ENCODE data around the gene ZAR1.

The ZAR1 gene

GRCh38 chr4:48478273-48478672 is 11.8 kb upstream of the ZAR1 start:
- Histone ChIP-seq H3K79me1 (ENCODE audit: low read depth, low read length) (no peaks in the 10 kb centered on the region), H2BK12ac (ENCODE audit: low read length) (no peak overlapping the region), H3K4me1 (ENCODE audit: control insufficient read depth in 2 of 2, insufficient read depth in 1 of 2, low read depth in 1 of 2, low read length in 2 of 2) (no peaks in the 10 kb centered on the region), H3K27ac (replicated peaks; ENCODE audit: low read length) (no peak overlapping the region), H2BK15ac (ENCODE audit: low read length) (no peak overlapping the region), H3K18ac (ENCODE audit: low read length) (no peak overlapping the region), H2BK120ac (ENCODE audit: low read depth, low read length) (no peak overlapping the region), H3K4me2 (ENCODE audit: insufficient read depth, low read length, poor library complexity, severe bottlenecking) (no peak overlapping the region), H3K23ac (ENCODE audit: low read depth, low read length, poor library complexity) (no peak overlapping the region), H3K9ac (ENCODE audit: low read depth, low read length, poor library complexity) (no peak overlapping the region), H2BK5ac (ENCODE audit: low read length) (no peak overlapping the region), H3K27me3 (ENCODE audit: control insufficient read depth in 3 of 3, insufficient read depth in 3 of 3, low read depth in 1 of 3, low read length in 3 of 3) (peaks cover 0 to 10% (median 1%) of the 10 kb centered on the region in 3 experiments), H3K9me3 (replicated peaks in 1 of 2; ENCODE audit: control insufficient read depth in 2 of 2, insufficient read depth in 1 of 2, low read depth in 1 of 2, low read length in 2 of 2) (no peaks in the 10 kb centered on the region), H4K91ac (ENCODE audit: low read depth, low read length, poor library complexity) (no peak overlapping the region), H3K14ac (ENCODE audit: low read length) (no peak overlapping the region), H4K8ac (ENCODE audit: low read depth, low read length) (no peak overlapping the region), H3K4me3 (ENCODE audit: low read length in 2 of 2) (no peak overlapping the region), H3K4ac (ENCODE audit: low read length) (no peak overlapping the region), H2AFZ (ENCODE audit: low read length) (no peak overlapping the region), H2AK5ac (ENCODE audit: low read depth, low read length) (no peak overlapping the region), H3K36me3 (replicated peaks in 1 of 2; ENCODE audit: control insufficient read depth in 2 of 2, insufficient read depth in 2 of 2, low read length in 2 of 2) (no peaks in the 10 kb centered on the region)
- WGBS, 2 donors (ENCODE audit: extremely low coverage in 2 of 2, insufficient read length in 2 of 2, insufficient replicate concordance in 1 of 2) = no CpG with 5 or more reads among the region's 2 CpGs
- DNase-seq (ENCODE audit: low spot score) = no peak

DNA sequence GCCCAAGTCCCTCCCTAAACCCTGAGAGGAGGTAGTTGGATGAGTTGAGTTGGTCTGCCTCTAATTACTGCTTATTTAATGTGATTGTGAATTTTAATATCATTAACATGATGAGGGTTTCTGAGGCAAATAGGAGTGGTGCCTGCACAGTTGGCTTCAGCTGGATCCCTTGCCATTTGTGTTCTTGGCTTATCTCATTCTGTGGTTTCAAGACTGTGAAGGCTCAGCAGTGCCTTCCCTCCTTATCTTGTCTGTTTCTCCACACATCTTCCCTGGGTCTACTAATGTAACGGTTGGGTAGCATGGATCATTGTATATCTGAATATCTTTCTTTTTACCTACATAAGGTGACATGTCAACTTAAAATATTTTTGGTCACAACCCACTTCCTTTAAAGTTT is 8.5 kb upstream of the ZAR1 start:
- H2BK5ac ChIP-seq (ENCODE audit: low read length) = no peak overlapping the region
- no peak overlapping the region for H2BK12ac ChIP-seq (ENCODE audit: low read length)
- no peak overlapping the region for H3K18ac ChIP-seq (ENCODE audit: low read length)
- no CpG with 5 or more reads among the region's 1 CpG for WGBS, 2 donors (ENCODE audit: extremely low coverage in 2 of 2, insufficient read length in 2 of 2, insufficient replicate concordance in 1 of 2)
- no peaks in the 10 kb centered on the region for H3K36me3 ChIP-seq (replicated peaks in 1 of 2; ENCODE audit: control insufficient read depth in 2 of 2, insufficient read depth in 2 of 2, low read length in 2 of 2)
- peaks cover 3% of the 10 kb centered on the region for H3K79me1 ChIP-seq (ENCODE audit: low read depth, low read length)
- H3K4ac ChIP-seq (ENCODE audit: low read length) = no peak overlapping the region
- no peak overlapping the region for H2BK15ac ChIP-seq (ENCODE audit: low read length)
- no peak overlapping the region for H4K91ac ChIP-seq (ENCODE audit: low read depth, low read length, poor library complexity)
- DNase-seq (ENCODE audit: low spot score) = no peak
- no peak overlapping the region for H3K23ac ChIP-seq (ENCODE audit: low read depth, low read length, poor library complexity)
- H3K27me3 ChIP-seq (ENCODE audit: control insufficient read depth in 3 of 3, insufficient read depth in 3 of 3, low read depth in 1 of 3, low read length in 3 of 3) = peaks cover 3 to 28% (median 17%) of the 10 kb centered on the region in 3 experiments
- no peak overlapping the region for H2AFZ ChIP-seq (ENCODE audit: low read length)
- no peak overlapping the region for H2BK120ac ChIP-seq (ENCODE audit: low read depth, low read length)
- H2AK5ac ChIP-seq (ENCODE audit: low read depth, low read length) = no peak overlapping the region
- no peak overlapping the region for H3K27ac ChIP-seq (replicated peaks; ENCODE audit: low read length)
- H4K8ac ChIP-seq (ENCODE audit: low read depth, low read length) = no peak overlapping the region
- H3K14ac ChIP-seq (ENCODE audit: low read length) = no peak overlapping the region
- no peak overlapping the region for H3K4me2 ChIP-seq (ENCODE audit: insufficient read depth, low read length, poor library complexity, severe bottlenecking)
- H3K9me3 ChIP-seq (replicated peaks in 1 of 2; ENCODE audit: control insufficient read depth in 2 of 2, insufficient read depth in 1 of 2, low read depth in 1 of 2, low read length in 2 of 2) = peaks cover 3 to 8% of the 10 kb centered on the region in 2 donors
- H3K4me1 ChIP-seq (ENCODE audit: control insufficient read depth in 2 of 2, insufficient read depth in 1 of 2, low read depth in 1 of 2, low read length in 2 of 2) = peaks cover 0 to 2% of the 10 kb centered on the region in 2 donors
- H3K4me3 ChIP-seq (ENCODE audit: low read length in 2 of 2) = no peak overlapping the region
- H3K9ac ChIP-seq (ENCODE audit: low read depth, low read length, poor library complexity) = no peak overlapping the region

DNA sequence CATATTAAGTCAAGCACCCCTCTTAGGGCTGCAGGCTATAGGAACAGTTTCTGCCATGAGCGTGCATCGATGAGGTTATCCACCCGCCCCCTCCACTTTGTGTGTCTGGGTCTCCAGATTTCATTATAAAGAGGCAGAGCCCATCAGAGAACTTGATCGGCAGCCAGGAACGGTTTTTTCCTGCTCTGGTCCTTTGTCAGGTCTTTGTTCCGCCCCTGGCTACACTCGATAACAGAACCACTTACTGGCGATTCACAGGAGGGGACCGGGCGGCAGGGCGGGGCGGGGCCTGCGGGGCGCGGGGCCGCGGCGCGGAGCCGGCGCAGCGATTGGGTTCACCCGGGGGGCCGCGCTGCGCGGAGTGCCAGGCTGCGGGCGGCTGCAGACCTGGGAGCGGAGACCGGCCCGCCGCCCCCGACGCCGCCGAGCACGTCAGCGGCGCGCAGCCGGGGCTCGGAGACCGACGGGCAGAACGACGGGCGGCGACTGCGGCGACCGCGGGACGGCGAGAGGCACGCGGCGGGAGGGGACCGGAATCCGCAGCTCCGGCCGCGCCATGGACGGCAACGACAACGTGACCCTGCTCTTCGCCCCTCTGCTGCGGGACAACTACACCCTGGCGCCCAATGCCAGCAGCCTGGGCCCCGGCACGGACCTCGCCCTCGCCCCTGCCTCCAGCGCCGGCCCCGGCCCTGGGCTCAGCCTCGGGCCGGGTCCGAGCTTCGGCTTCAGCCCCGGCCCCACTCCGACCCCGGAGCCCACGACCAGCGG is 6.9 kb upstream of the ZAR1 start, which contains the start of gene SLC10A4:
TSS of gene SLC10A4 (plus strand) at position 338 of the 771 bp plus-strand sequence. CDS start at position 557, 219 bp downstream.
- Histone ChIP-seq H3K18ac (ENCODE audit: low read length) (peak within 1 kb of the TSS; percentile 96), H3K4ac (ENCODE audit: low read length) (no peak within 1 kb of the TSS), H2BK5ac (ENCODE audit: low read length) (no peak within 1 kb of the TSS), H2BK15ac (ENCODE audit: low read length) (peak within 1 kb of the TSS; percentile 20), H4K8ac (ENCODE audit: low read depth, low read length) (peak within 1 kb of the TSS; percentile 97), H3K27me3 (ENCODE audit: control insufficient read depth in 3 of 3, insufficient read depth in 3 of 3, low read depth in 1 of 3, low read length in 3 of 3) (peaks cover 3 to 30% (median 17%) of the 10 kb centered on the region in 3 experiments), H3K4me3 (ENCODE audit: low read length in 2 of 2) (peak within 1 kb of the TSS; percentile 31 to 84), H2BK12ac (ENCODE audit: low read length) (peak within 1 kb of the TSS; percentile 52), H3K14ac (ENCODE audit: low read length) (peak within 1 kb of the TSS; percentile 97), H3K27ac (replicated peaks; ENCODE audit: low read length) (no peak within 1 kb of the TSS), H2AK5ac (ENCODE audit: low read depth, low read length) (peak within 1 kb of the TSS; percentile 78), H3K23ac (ENCODE audit: low read depth, low read length, poor library complexity) (peak within 1 kb of the TSS; percentile 95), H4K91ac (ENCODE audit: low read depth, low read length, poor library complexity) (no peak within 1 kb of the TSS), H3K4me1 (ENCODE audit: control insufficient read depth in 2 of 2, insufficient read depth in 1 of 2, low read depth in 1 of 2, low read length in 2 of 2) (peaks cover 0 to 2% of the 10 kb centered on the region in 2 donors), H3K79me1 (ENCODE audit: low read depth, low read length) (peaks cover 3% of the 10 kb centered on the region), H3K4me2 (ENCODE audit: insufficient read depth, low read length, poor library complexity, severe bottlenecking) (peak within 1 kb of the TSS; percentile 77), H2AFZ (ENCODE audit: low read length) (peak within 1 kb of the TSS; percentile 86), H2BK120ac (ENCODE audit: low read depth, low read length) (peak within 1 kb of the TSS; percentile 67), H3K36me3 (replicated peaks in 1 of 2; ENCODE audit: control insufficient read depth in 2 of 2, insufficient read depth in 2 of 2, low read length in 2 of 2) (no peaks in the 10 kb centered on the region), H3K9me3 (replicated peaks in 1 of 2; ENCODE audit: control insufficient read depth in 2 of 2, insufficient read depth in 1 of 2, low read depth in 1 of 2, low read length in 2 of 2) (peaks cover 3 to 8% of the 10 kb centered on the region in 2 donors), H3K9ac (ENCODE audit: low read depth, low read length, poor library complexity) (peak within 1 kb of the TSS; percentile 70)
- DNase-seq (ENCODE audit: low spot score) = peak; percentile 40
- no CpG with 5 or more reads among the region's 85 CpGs for WGBS, 2 donors (ENCODE audit: extremely low coverage in 2 of 2, insufficient read length in 2 of 2, insufficient replicate concordance in 1 of 2)

DNA sequence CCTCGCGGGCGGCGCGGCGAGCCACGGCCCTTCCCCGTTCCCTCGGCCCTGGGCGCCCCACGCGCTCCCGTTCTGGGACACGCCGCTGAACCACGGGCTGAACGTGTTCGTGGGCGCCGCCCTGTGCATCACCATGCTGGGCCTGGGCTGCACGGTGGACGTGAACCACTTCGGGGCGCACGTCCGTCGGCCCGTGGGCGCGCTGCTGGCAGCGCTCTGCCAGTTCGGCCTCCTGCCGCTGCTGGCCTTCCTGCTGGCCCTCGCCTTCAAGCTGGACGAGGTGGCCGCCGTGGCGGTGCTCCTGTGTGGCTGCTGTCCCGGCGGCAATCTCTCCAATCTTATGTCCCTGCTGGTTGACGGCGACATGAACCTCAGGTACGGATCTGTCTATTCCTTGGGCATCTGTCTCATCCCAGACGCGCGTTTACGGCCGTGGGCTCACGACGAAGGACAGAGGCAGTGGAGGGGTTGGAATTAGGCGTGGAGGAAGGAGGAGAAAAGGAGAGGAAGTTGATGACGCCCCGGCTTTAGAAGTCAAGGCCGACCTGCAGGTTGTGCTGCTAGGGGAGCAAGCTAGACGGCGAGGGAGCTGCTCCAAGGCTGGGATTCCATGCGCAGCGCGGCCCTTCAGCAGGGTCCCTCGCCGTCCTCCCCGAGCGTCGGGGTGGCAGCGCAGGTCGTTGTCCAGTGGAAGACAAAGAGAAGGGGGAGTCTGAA is 6.1 kb upstream of the ZAR1 start:
- Histone ChIP-seq H4K8ac (ENCODE audit: low read depth, low read length) (peak overlapping the region; percentile 97), H3K4me2 (ENCODE audit: insufficient read depth, low read length, poor library complexity, severe bottlenecking) (peak overlapping the region; percentile 77), H3K14ac (ENCODE audit: low read length) (peak overlapping the region; percentile 47), H4K91ac (ENCODE audit: low read depth, low read length, poor library complexity) (no peak overlapping the region), H3K4ac (ENCODE audit: low read length) (no peak overlapping the region), H3K9me3 (replicated peaks in 1 of 2; ENCODE audit: control insufficient read depth in 2 of 2, insufficient read depth in 1 of 2, low read depth in 1 of 2, low read length in 2 of 2) (peaks cover 3 to 8% of the 10 kb centered on the region in 2 donors), H3K9ac (ENCODE audit: low read depth, low read length, poor library complexity) (peak overlapping the region; percentile 56), H3K36me3 (replicated peaks in 1 of 2; ENCODE audit: control insufficient read depth in 2 of 2, insufficient read depth in 2 of 2, low read length in 2 of 2) (no peaks in the 10 kb centered on the region), H2BK12ac (ENCODE audit: low read length) (peak overlapping the region; percentile 52), H2BK5ac (ENCODE audit: low read length) (no peak overlapping the region), H3K27me3 (ENCODE audit: control insufficient read depth in 3 of 3, insufficient read depth in 3 of 3, low read depth in 1 of 3, low read length in 3 of 3) (peaks cover 3 to 34% (median 17%) of the 10 kb centered on the region in 3 experiments), H3K79me1 (ENCODE audit: low read depth, low read length) (peaks cover 3% of the 10 kb centered on the region), H2AFZ (ENCODE audit: low read length) (peak overlapping the region; percentile 86), H2BK120ac (ENCODE audit: low read depth, low read length) (peak overlapping the region; percentile 67), H3K4me1 (ENCODE audit: control insufficient read depth in 2 of 2, insufficient read depth in 1 of 2, low read depth in 1 of 2, low read length in 2 of 2) (peaks cover 0 to 2% of the 10 kb centered on the region in 2 donors), H3K23ac (ENCODE audit: low read depth, low read length, poor library complexity) (peak overlapping the region; percentile 68), H3K18ac (ENCODE audit: low read length) (peak overlapping the region; percentile 96), H2AK5ac (ENCODE audit: low read depth, low read length) (peak overlapping the region; percentile 78), H3K27ac (replicated peaks; ENCODE audit: low read length) (no peak overlapping the region), H2BK15ac (ENCODE audit: low read length) (peak overlapping the region; percentile 20), H3K4me3 (ENCODE audit: low read length in 2 of 2) (peak overlapping the region in 1 of 2 donors; percentile 84)
- no CpG with 5 or more reads among the region's 66 CpGs for WGBS, 2 donors (ENCODE audit: extremely low coverage in 2 of 2, insufficient read length in 2 of 2, insufficient replicate concordance in 1 of 2)
- no peak for DNase-seq (ENCODE audit: low spot score)

All from neuronal stem cell (in vitro differentiated cells).